H1 (cell line): ENCODE data around the gene DAB2IP. TPM values are rescaled to one million over a fixed set of nuclear protein-coding genes. Genes with fewer than 3 reads are reported as not detected.

ENCODE experiments used
- CTCF ChIA-PET: fragments of 300-600 bp; sonication (Branson Sonifier 250); formaldehyde crosslinking; loops from one replicate; lab custom pipeline; 2021; ENCODE audit not compliant: partially characterized antibody; lab: Charles Lee
- POLR2A ChIA-PET: fragments of 300-600 bp; sonication (Branson Sonifier 250); formaldehyde crosslinking; loops from one replicate; lab custom pipeline; 2021; ENCODE audit warnings: inconsistent platforms; ENCODE audit not compliant: partially characterized antibody; lab: Charles Lee
- DNase-seq, 2 experiments: peaks; one replicate each; pipeline versions ENCODE4 v3.0.0 to v3.0.0-alpha.2; 2010 to 2022; ENCODE audit warnings: low spot score in 2 of 2, low read depth in 1 of 2, mixed read lengths in 1 of 2
- FAIRE-seq: peaks from 2 replicates; lab custom pipeline; 2011; peaks lifted over from hg19 to GRCh38; lab: Jason Lieb, UNC
- H2AFZ ChIP-seq: 2 replicates; pipeline ENCODE4 v1.8.1; 2012; ENCODE audit warnings: low read length, inconsistent platforms
- H2AK5ac ChIP-seq: 2 replicates; pipeline ENCODE4 v1.6.1; 2013; ENCODE audit warnings: low read depth, low read length
- H2BK120ac ChIP-seq: replicated peaks from 2 replicates; pipeline ENCODE3; 2013; ENCODE audit warnings: low read depth, low read length, inconsistent platforms
- H2BK12ac ChIP-seq: 2 replicates; pipeline ENCODE4 v1.6.1; 2013; ENCODE audit warnings: low read depth, low read length
- H2BK15ac ChIP-seq: 2 replicates; pipeline ENCODE4 v1.6.1; 2013; ENCODE audit warnings: low read length
- H2BK20ac ChIP-seq: 2 replicates; pipeline ENCODE4 v1.6.1; 2013; ENCODE audit warnings: low read length
- H2BK5ac ChIP-seq: 2 replicates; pipeline ENCODE4 v1.6.1; 2013; ENCODE audit warnings: low read depth, low read length
- H3K14ac ChIP-seq: 2 replicates; pipeline ENCODE4 v1.6.1; 2013; ENCODE audit warnings: inconsistent platforms; ENCODE audit not compliant: insufficient read length
- H3K18ac ChIP-seq: 2 replicates; pipeline ENCODE4 v1.6.1; 2013; ENCODE audit warnings: low read length; ENCODE audit errors: extremely low read depth
- H3K23ac ChIP-seq: 2 replicates; pipeline ENCODE4 v1.6.1; 2013; ENCODE audit warnings: inconsistent platforms; ENCODE audit not compliant: insufficient read length
- H3K23me2 ChIP-seq: 2 replicates; pipeline ENCODE4 v1.6.1; 2013; ENCODE audit warnings: low read depth, low read length
- H3K27ac ChIP-seq: 2 replicates; pipeline ENCODE4 v1.6.1; 2011; ENCODE audit warnings: low read depth, low read length, inconsistent platforms
- H3K27me3 ChIP-seq, 4 experiments: replicated peaks in 1 of 4; 1 replicate in 1 of 4; 2 replicates in 3 of 4; pipeline versions ENCODE4 v1.6.1 to v1.8.1; 2011 to 2013; ENCODE audit warnings: low read length in 3 of 4, mild to moderate bottlenecking in 3 of 4, inconsistent platforms in 2 of 4, mixed read lengths in 2 of 4, moderate library complexity in 1 of 4; ENCODE audit not compliant: control insufficient read depth in 3 of 4, insufficient read depth in 3 of 4; ENCODE audit errors: extremely low read depth in 1 of 4
- H3K36me3 ChIP-seq, 4 experiments: 2 replicates each; pipeline versions ENCODE4 v1.6.1 to v1.8.1; 2011 to 2013; ENCODE audit warnings: mild to moderate bottlenecking in 4 of 4, low read length in 3 of 4, moderate library complexity in 2 of 4, control low read depth in 1 of 4, inconsistent platforms in 1 of 4; ENCODE audit not compliant: insufficient read depth in 4 of 4, control insufficient read depth in 2 of 4
- H3K4ac ChIP-seq: replicated peaks from 2 replicates; pipeline ENCODE3; 2013; ENCODE audit warnings: low read length, low read depth, mixed read lengths, inconsistent platforms; ENCODE audit not compliant: insufficient read length
- H3K4me1 ChIP-seq, 4 experiments: replicated peaks in 1 of 4; 1 replicate in 1 of 4; 2 replicates in 3 of 4; pipeline versions ENCODE4 v1.6.1 to v1.8.1; 2011 to 2013; ENCODE audit warnings: low read length in 3 of 4, inconsistent platforms in 2 of 4, mixed read lengths in 1 of 4; ENCODE audit not compliant: insufficient read depth in 4 of 4, control insufficient read depth in 3 of 4
- H3K4me2 ChIP-seq, 2 experiments: 2 replicates each; pipeline versions ENCODE4 v1.6.1 to v1.8.1; 2011 to 2013; ENCODE audit warnings: low read depth in 2 of 2, low read length in 2 of 2, control low read depth in 1 of 2, inconsistent platforms in 1 of 2, mild to moderate bottlenecking in 1 of 2; ENCODE audit not compliant: insufficient read depth in 1 of 2
- H3K4me3 ChIP-seq, 4 experiments: fragments of 200-600, 300-600 bp in 1 of 4; sonication (generic), shearing (Covaris generic), sonication (Bioruptor Twin) in 1 of 4; 2 replicates each; pipeline versions ENCODE4 v1.5.1 to v1.8.1; 2011 to 2016; ENCODE audit warnings: low read length in 4 of 4, low read depth in 3 of 4, control low read depth in 2 of 4, inconsistent platforms in 2 of 4, mild to moderate bottlenecking in 2 of 4, mixed read lengths in 1 of 4, moderate library complexity in 1 of 4; ENCODE audit not compliant: insufficient read depth in 2 of 4; ENCODE audit errors: extremely low read depth in 1 of 4
- H3K56ac ChIP-seq: replicated peaks from 2 replicates; pipeline ENCODE3; 2013; ENCODE audit warnings: low read depth, mild to moderate bottlenecking, mixed read lengths, low read length, inconsistent platforms; ENCODE audit not compliant: insufficient read length
- H3K79me1 ChIP-seq: 2 replicates; pipeline ENCODE4 v1.6.1; 2013; ENCODE audit warnings: low read depth, low read length, control low read depth
- H3K79me2 ChIP-seq, 2 experiments: 2 replicates each; pipeline versions ENCODE4 v1.6.1 to v1.8.1; 2012 to 2013; ENCODE audit warnings: low read length in 2 of 2, mild to moderate bottlenecking in 2 of 2, inconsistent platforms in 1 of 2; ENCODE audit not compliant: insufficient read depth in 2 of 2, control insufficient read depth in 1 of 2
- H3K9ac ChIP-seq, 4 experiments: replicated peaks in 1 of 4; 1 replicate in 1 of 4; 2 replicates in 3 of 4; pipeline versions ENCODE4 v1.6.1 to v1.8.1; 2011 to 2013; ENCODE audit warnings: low read depth in 3 of 4, low read length in 3 of 4, control low read depth in 2 of 4, mild to moderate bottlenecking in 2 of 4, moderate library complexity in 2 of 4, inconsistent platforms in 1 of 4; ENCODE audit errors: extremely low read depth in 1 of 4
- H3K9me3 ChIP-seq, 2 experiments: 2 replicates each; pipeline versions ENCODE4 v1.6.1 to v1.8.1; 2012 to 2013; ENCODE audit warnings: mild to moderate bottlenecking in 2 of 2, moderate library complexity in 2 of 2, control low read depth in 1 of 2, inconsistent platforms in 1 of 2, low read depth in 1 of 2, low read length in 1 of 2, mixed read lengths in 1 of 2; ENCODE audit not compliant: insufficient read depth in 2 of 2
- H4K20me1 ChIP-seq, 2 experiments: replicated peaks in 1 of 2; 2 replicates each; pipeline versions ENCODE3 to v1.8.1; 2011 to 2013; ENCODE audit warnings: inconsistent platforms in 2 of 2, low read length in 2 of 2, mild to moderate bottlenecking in 1 of 2; ENCODE audit not compliant: insufficient read depth in 2 of 2, control insufficient read depth in 1 of 2
- H4K5ac ChIP-seq: 2 replicates; pipeline ENCODE4 v1.6.1; 2013; ENCODE audit warnings: low read length, low read depth, mixed read lengths, inconsistent platforms; ENCODE audit not compliant: insufficient read length
- H4K8ac ChIP-seq: 2 replicates; pipeline ENCODE4 v1.8.0; 2013; ENCODE audit warnings: mild to moderate bottlenecking, moderate library complexity, low read length, inconsistent platforms; ENCODE audit not compliant: insufficient read depth; ENCODE audit errors: extremely low read depth
- H4K91ac ChIP-seq: replicated peaks from 2 replicates; pipeline ENCODE3; 2013; ENCODE audit warnings: low read length, mixed read lengths, inconsistent platforms; ENCODE audit not compliant: insufficient read length
- EGR1 ChIP-seq: IDR thresholded peaks from 2 replicates; pipeline ENCODE4 v1.6.1; 2011; ENCODE audit warnings: low read depth, low read length, borderline replicate concordance
- FOSL1 ChIP-seq: IDR thresholded peaks from 2 replicates; pipeline ENCODE4 v1.6.1; 2011; ENCODE audit warnings: mild to moderate bottlenecking, low read depth, low read length, moderate library complexity; ENCODE audit not compliant: insufficient read depth
- JUN ChIP-seq: IDR thresholded peaks from 2 replicates; pipeline ENCODE4 v1.6.1; 2011; ENCODE audit warnings: low read depth, mild to moderate bottlenecking, improper control_type of control experiment, low read length
- KDM4A ChIP-seq: IDR thresholded peaks from one replicate; pipeline ENCODE4 v1.7.1; 2012; ENCODE audit warnings: low read depth, mild to moderate bottlenecking, moderate library complexity, low read length, inconsistent platforms; ENCODE audit not compliant: severe bottlenecking
- TCF12 ChIP-seq: IDR thresholded peaks from 2 replicates; pipeline ENCODE4 v1.6.1; 2011; ENCODE audit warnings: low read depth, mild to moderate bottlenecking, low read length
- WGBS, 2 experiments: shearing (Covaris generic) in 1 of 2; methylation state at CpG; one replicate each; pipeline versions ENCODE4 v1.1.6 to v1.1.7; 2013 to 2015; ENCODE audit warnings: low lambda C conversion rate in 2 of 2, mixed read lengths in 2 of 2, inconsistent platforms in 1 of 2, low coverage in 1 of 2, missing lambda C conversion rate in 1 of 2; ENCODE audit not compliant: insufficient replicate concordance in 2 of 2, insufficient coverage in 1 of 2, insufficient read length in 1 of 2; ENCODE audit errors: extremely low coverage in 1 of 2, missing lambda C conversion rate in 1 of 2; 5-methylcytosine and 5-hydroxymethylcytosine counted together
- polyA plus RNA-seq, 7 experiments: library from polyadenylated mRNA; depleted of rRNA in 3 of 7; stranded (reverse) in 5 of 7; unstranded in 2 of 7; fragments of >200 nt in 5 of 7; fragments of 200-250 nt in 2 of 7; gene quantifications; 1 replicate in 5 of 7; 2 replicates in 1 of 7; 4 replicates in 1 of 7; pipeline versions ENCODE4 v1.2.1 to v1.2.3, GENCODE V29; 2011 to 2013; ENCODE audit warnings: missing spikeins in 2 of 7, mixed read lengths in 2 of 7
- total RNA-seq: library from RNA; stranded (reverse); fragmentation: NEBNext Ultra II Directional; extraction: Animal tissue kit (Norgen Biotek cat#: 25700); gene quantifications from 2 replicates; pipeline ENCODE4 v1.2.1, GENCODE V29; 2021

The DAB2IP gene
- total and polyA plus RNA-seq, 2 of the 8 experiments (the other 6 are each of a cell fraction or from before 2014, with no cell fraction given) = 19.7 to 39.5 TPM

DNA sequence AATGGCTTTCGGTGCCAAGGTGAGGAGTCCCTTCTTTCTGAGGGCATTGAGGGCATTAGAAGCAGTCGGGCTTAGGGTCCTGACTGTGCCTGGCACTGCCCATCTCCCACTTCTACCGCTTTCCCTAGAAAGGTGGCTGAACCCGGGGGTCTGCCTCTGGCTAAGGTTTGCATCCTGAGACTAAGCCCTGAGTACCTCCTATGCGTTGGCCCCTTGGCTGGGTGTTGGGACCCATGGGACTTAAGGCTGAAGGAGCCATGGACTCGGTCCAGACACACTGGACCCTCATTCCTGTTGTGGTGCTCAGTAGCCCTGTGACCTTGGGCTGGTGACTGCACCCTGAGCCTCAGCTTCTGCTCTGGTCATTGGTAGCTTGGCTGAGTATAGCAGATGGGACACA is 23.9 kb downstream of the DAB2IP start:
- H3K23me2 ChIP-seq = no peaks in the 10 kb centered on the region
- CTCF ChIA-PET = interaction anchor here (1.9 to 34.8 kb wide), 4 partner anchors 16 to 36 kb away, joined by 5 to 670 read pairs (median 120); no protein-coding TSS in a partner anchor
- 91% methylated on average over 6 of the region's 6 CpGs; no CpG with 5 or more reads in 1 of the 2 experiments for WGBS, 2 experiments

More for the DNA sequence above, 23.9 kb downstream of the DAB2IP start:
- Histone ChIP-seq H2BK120ac (no peak overlapping the region), H2AFZ (no peak overlapping the region), H3K4ac (peak overlapping the region; percentile 39), H2BK20ac (0 out of 2 replicates have a peak overlapping the region, but pooled peaks have one; percentile 48), H4K5ac (no peak overlapping the region), H3K4me2 (peak overlapping the region; percentile 29 to 30; a peak in 2 of 4 replicates), H2BK12ac (peak overlapping the region; percentile 84; the same call in 1 of the 2 replicates), H3K79me2 (peaks cover 0 to 12% of the 10 kb centered on the region in 2 experiments; a peak in 1 of 4 replicates), H3K9ac (no peak overlapping the region), H4K91ac (peak overlapping the region; percentile 64), H4K8ac (no peak overlapping the region), H3K56ac (no peak overlapping the region), H3K4me1 (peaks cover 3 to 11% (median 8%) of the 10 kb centered on the region in 4 experiments), H2AK5ac (peak overlapping the region; percentile 48; the same call in 1 of the 2 replicates), H3K14ac (no peak overlapping the region), H4K20me1 (peaks cover 15 to 33% of the 10 kb centered on the region in 2 experiments), H3K27ac (no peak overlapping the region), H3K79me1 (peaks cover 9% of the 10 kb centered on the region), H3K36me3 (peaks cover 0 to 4% (median 2%) of the 10 kb centered on the region in 4 experiments; a peak in 3 of 8 replicates), H3K9me3 (no peaks in the 10 kb centered on the region), H3K23ac (no peak overlapping the region), H3K18ac (peak overlapping the region; percentile 60; the same call in 1 of the 2 replicates), H3K4me3 (no peak overlapping the region), H3K27me3 (no peaks in the 10 kb centered on the region), H2BK5ac (peak overlapping the region; percentile 71; the same call in 1 of the 2 replicates), H2BK15ac (peak overlapping the region; percentile 46; the same call in 1 of the 2 replicates)
- POLR2A ChIA-PET = no interaction called here
- TF ChIP-seq KDM4A (no peak), TCF12 (no peak), JUN (no peak), FOSL1 (no peak), EGR1 (no peak)
- DNase-seq (no peak), FAIRE-seq (no peak)
